H1 (cell line): ENCODE measurements around the gene KIF1C. TPM values are rescaled to one million over a fixed set of nuclear protein-coding genes. Genes with fewer than 3 reads are reported as not detected.

Experiments used
- HDAC2 ChIP-seq, 2 experiments: fragments of 300-600 bp in 1 of 2; sonication (generic) in 1 of 2; IDR thresholded peaks; 2 replicates each; pipeline ENCODE4 v1.6.1; 2011 to 2012; ENCODE audit warnings: low read depth in 2 of 2, low read length in 2 of 2, mild to moderate bottlenecking in 2 of 2, moderate library complexity in 2 of 2, borderline replicate concordance in 1 of 2, inconsistent platforms in 1 of 2
- HDAC6 ChIP-seq: IDR thresholded peaks from one replicate; pipeline ENCODE4 v1.7.1; 2012; ENCODE audit warnings: low read depth, mild to moderate bottlenecking, inconsistent platforms, low read length, moderate library complexity
- SP2 ChIP-seq: IDR thresholded peaks from 2 replicates; pipeline ENCODE4 v1.6.1; 2012; ENCODE audit warnings: mild to moderate bottlenecking, low read length, inconsistent platforms
- polyA plus RNA-seq, 7 experiments: library from polyadenylated mRNA; depleted of rRNA in 3 of 7; stranded (reverse) in 5 of 7; unstranded in 2 of 7; fragments of >200 nt in 5 of 7; fragments of 200-250 nt in 2 of 7; gene quantifications; 1 replicate in 5 of 7; 2 replicates in 1 of 7; 4 replicates in 1 of 7; pipeline versions ENCODE4 v1.2.1 to v1.2.3, GENCODE V29; 2011 to 2013; ENCODE audit warnings: missing spikeins in 2 of 7, mixed read lengths in 2 of 7
- total RNA-seq: library from RNA; stranded (reverse); fragmentation: NEBNext Ultra II Directional; extraction: Animal tissue kit (Norgen Biotek cat#: 25700); gene quantifications from 2 replicates; pipeline ENCODE4 v1.2.1, GENCODE V29; 2021

KIF1C gene
- total and polyA plus RNA-seq, 2 of the 8 experiments (the other 6 are each of a cell fraction or from before 2014, with no cell fraction given) = 14.3 to 114 TPM

GRCh38 chr17:4982305-4982704, 15.4 kb upstream of the KIF1C start (continued):
- TF ChIP-seq HDAC6 = no peak
- TF ChIP-seq HDAC2 (IDR thresholded peaks at IDR 0.05; ENCODE audit: borderline replicate concordance in 1 of 2, low read depth in 2 of 2, low read length in 2 of 2) = no peak
- TF ChIP-seq SP2 = no peak
